RWPE2 (cell line): Measurements from ENCODE around the gene B4GALNT4.

Experiments
- ATAC-seq: fragments of 200-7000 bp; cut with Tn5 transposase; 3 replicates; pipeline ENCODE4 v1.9.1; 2021; ENCODE audit warnings: low read depth
- DNase-seq: peaks from one replicate; pipeline ENCODE4 v3.0.0-alpha.2; 2020; ENCODE audit warnings: low spot score
- H3K27ac ChIP-seq: fragments of 450-650 bp; 2 replicates; pipeline ENCODE4 v1.5.1; 2017; ENCODE audit warnings: mild to moderate bottlenecking; ENCODE audit not compliant: poor library complexity, severe bottlenecking
- H3K27me3 ChIP-seq: fragments of 250-450 bp; sonication (Bioruptor Pico); 2 replicates; pipeline ENCODE4 v1.5.1; 2021; ENCODE audit warnings: mild to moderate bottlenecking, moderate library complexity; ENCODE audit not compliant: insufficient read depth, poor library complexity, severe bottlenecking
- H3K36me3 ChIP-seq: fragments of 250-450 bp; sonication (Bioruptor Pico); 2 replicates; pipeline ENCODE4 v1.5.1; 2020; ENCODE audit warnings: low read depth, mild to moderate bottlenecking, moderate library complexity
- H3K4me1 ChIP-seq: fragments of 250-450 bp; sonication (Bioruptor Pico); 2 replicates; pipeline ENCODE4 v1.5.1; 2021; ENCODE audit warnings: mild to moderate bottlenecking, moderate library complexity; ENCODE audit not compliant: insufficient read depth, poor library complexity, severe bottlenecking
- H3K4me3 ChIP-seq: fragments of 250-450 bp; sonication (Bioruptor Pico); 2 replicates; pipeline ENCODE4 v1.5.1; 2021; ENCODE audit warnings: mild to moderate bottlenecking, moderate library complexity; ENCODE audit not compliant: severe bottlenecking
- H3K9me3 ChIP-seq: fragments of 250-450 bp; sonication (Bioruptor Pico); 2 replicates; pipeline ENCODE4 v1.5.1; 2021; ENCODE audit warnings: mild to moderate bottlenecking, moderate library complexity; ENCODE audit not compliant: severe bottlenecking
- TF ChIP-seq, protein P1 (sequence below): fragments of 450-650 bp; IDR thresholded peaks from one replicate; pipeline ENCODE4 v1.5.1; 2017; ENCODE audit warnings: mild to moderate bottlenecking, moderate library complexity; ENCODE audit not compliant: poor library complexity, severe bottlenecking

The B4GALNT4 gene

DNA sequence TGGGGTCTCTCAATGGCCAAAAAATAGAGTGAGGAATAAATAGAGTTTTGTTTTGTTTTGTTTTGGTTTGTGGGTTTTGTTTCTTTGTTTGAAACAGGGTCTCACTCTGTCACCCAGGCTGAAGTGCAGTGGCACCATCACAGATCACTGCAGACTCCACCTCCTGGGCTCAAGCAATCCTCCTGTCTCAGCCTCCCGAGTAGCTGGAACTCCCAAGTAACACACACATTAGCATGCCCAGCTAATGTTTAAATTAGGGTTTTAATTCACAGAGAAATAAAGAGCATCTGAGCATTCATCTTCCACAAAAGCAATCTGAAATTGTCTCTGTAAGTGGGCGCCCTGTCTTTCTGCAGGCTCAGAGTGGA lies 39.4 kb upstream of the B4GALNT4 start:
- Histone ChIP-seq H3K27ac (no peak overlapping the region), H3K27me3 (no peaks in the 10 kb centered on the region), H3K36me3 (no peaks in the 10 kb centered on the region), H3K9me3 (no peaks in the 10 kb centered on the region), H3K4me3 (no peak overlapping the region), H3K4me1 (no peaks in the 10 kb centered on the region)
- ATAC-seq (no peak), DNase-seq (no peak)
- TF ChIP-seq, protein P1, sequence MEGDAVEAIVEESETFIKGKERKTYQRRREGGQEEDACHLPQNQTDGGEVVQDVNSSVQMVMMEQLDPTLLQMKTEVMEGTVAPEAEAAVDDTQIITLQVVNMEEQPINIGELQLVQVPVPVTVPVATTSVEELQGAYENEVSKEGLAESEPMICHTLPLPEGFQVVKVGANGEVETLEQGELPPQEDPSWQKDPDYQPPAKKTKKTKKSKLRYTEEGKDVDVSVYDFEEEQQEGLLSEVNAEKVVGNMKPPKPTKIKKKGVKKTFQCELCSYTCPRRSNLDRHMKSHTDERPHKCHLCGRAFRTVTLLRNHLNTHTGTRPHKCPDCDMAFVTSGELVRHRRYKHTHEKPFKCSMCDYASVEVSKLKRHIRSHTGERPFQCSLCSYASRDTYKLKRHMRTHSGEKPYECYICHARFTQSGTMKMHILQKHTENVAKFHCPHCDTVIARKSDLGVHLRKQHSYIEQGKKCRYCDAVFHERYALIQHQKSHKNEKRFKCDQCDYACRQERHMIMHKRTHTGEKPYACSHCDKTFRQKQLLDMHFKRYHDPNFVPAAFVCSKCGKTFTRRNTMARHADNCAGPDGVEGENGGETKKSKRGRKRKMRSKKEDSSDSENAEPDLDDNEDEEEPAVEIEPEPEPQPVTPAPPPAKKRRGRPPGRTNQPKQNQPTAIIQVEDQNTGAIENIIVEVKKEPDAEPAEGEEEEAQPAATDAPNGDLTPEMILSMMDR: no peak

DNA sequence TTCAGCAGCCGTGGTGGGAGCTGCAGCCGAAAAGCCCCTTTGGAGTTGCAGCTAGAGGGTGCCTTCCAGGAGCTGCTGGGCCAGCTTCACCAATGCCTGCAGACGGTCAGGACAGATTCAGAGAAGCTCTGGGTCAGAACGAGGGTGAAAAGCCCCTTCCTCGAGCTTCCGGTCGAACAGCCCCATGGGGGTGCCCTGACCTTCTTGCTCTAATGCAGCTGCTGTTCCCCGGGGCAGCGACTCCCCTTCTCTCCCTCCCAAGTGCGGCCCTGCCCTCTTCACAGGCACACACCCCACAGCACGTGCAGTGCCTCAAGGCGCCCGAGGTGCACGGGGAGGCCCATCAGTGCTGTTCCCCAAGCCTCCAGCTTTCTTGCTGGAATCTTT lies 39.0 kb upstream of the B4GALNT4 start:
- TF ChIP-seq, protein P1: no peak
- no peaks in the 10 kb centered on the region for H3K36me3 ChIP-seq
- ATAC-seq (no peak), DNase-seq (no peak)
- no peaks in the 10 kb centered on the region for H3K27me3 ChIP-seq
- no peak overlapping the region for H3K27ac ChIP-seq
- no peaks in the 10 kb centered on the region for H3K4me1 ChIP-seq
- no peaks in the 10 kb centered on the region for H3K9me3 ChIP-seq
- H3K4me3 ChIP-seq: no peak overlapping the region

DNA sequence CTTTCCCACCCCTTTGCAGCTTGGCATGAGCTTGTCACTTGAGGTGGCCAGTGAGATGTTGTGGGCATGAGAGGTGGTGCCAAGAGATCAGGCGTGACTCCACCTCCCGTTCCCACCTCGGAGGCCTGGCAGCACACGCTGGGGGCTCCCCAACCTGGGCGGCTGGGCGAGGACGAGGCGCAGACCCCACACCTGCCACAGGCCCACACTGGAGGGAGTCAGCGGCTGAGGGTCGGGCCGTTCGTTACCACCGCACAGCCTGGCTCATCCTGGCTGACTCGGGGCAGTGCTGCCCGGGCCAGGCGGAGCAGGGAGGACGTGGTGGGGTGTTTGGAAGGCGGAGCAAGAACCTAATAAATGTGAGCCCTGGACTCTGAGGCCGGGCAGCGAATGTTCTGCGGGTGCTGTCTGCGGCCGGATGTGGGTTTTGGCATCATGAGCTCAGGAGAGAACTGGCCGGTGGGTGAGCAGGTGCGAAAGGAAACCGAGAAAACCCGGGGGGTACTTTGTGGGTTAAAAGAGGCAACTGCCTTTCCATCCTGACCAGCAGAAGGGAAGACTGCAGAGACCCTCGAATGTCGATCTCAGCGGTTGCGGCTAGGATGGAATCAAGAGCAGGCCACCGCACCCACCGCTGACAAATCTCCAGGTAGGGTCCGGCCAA lies 38.5 kb upstream of the B4GALNT4 start:
- no peaks in the 10 kb centered on the region for H3K4me1 ChIP-seq
- no peak overlapping the region for H3K4me3 ChIP-seq
- no peak for ATAC-seq
- H3K36me3 ChIP-seq: no peaks in the 10 kb centered on the region
- no peaks in the 10 kb centered on the region for H3K27me3 ChIP-seq
- no peaks in the 10 kb centered on the region for H3K9me3 ChIP-seq
- DNase-seq: no peak
- H3K27ac ChIP-seq: no peak overlapping the region
- TF ChIP-seq, protein P1: no peak

DNA sequence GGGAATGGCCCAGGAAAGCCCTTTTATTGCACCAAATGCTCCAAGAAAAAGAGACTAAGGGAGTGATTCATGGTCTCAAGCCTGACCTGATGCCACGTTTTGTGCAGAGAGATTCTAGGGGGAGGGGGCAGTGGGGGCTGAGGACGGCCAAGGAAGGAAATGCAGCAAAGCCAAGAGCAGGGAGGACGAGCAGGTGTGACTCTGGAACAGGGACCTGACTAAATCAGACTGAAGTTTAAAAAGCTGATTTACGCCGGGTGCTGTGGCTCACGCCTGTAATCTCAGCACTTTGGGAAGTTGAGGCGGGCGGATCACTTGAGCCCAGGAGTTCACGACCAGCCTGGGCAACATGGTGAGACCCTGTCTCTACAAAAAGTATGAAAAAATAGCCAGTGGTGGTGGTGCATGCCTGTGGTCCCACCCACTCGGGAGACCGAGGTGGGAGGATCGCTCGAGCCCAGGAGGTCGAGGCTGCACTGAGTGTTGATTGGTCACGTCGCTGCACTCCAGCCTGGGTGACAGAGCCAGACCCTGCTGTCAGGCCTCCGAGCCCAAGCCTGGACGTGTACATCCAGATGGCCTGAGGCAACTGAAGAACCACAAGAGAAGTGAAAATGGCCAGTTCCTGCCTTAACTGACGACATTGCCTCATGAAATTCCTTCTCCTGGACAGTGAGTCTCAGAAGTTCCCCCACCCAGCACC lies 37.8 kb upstream of the B4GALNT4 start:
- no peak overlapping the region for H3K4me3 ChIP-seq
- no peak for ATAC-seq
- no peak overlapping the region for H3K27ac ChIP-seq
- H3K9me3 ChIP-seq: no peaks in the 10 kb centered on the region
- DNase-seq: no peak
- H3K4me1 ChIP-seq: no peaks in the 10 kb centered on the region
- no peaks in the 10 kb centered on the region for H3K36me3 ChIP-seq
- TF ChIP-seq, protein P1: no peak
- H3K27me3 ChIP-seq: no peaks in the 10 kb centered on the region
